Endothelial cell of umbilical vein (primary cell): ENCODE data around the gene TRIM2. TPM values are rescaled to one million over a fixed set of nuclear protein-coding genes. Genes with fewer than 3 reads are reported as not detected.

ENCODE experiments used
- BruUV-seq: library from RNA; stranded (reverse); fragments of 400-500 nt; replicated peaks from 2 replicates; lab custom pipeline; 2021; lab: Mats Ljungman, UMichigan
- CTCF ChIA-PET: fragments of 300-600, 350-600 bp; sonication (Branson Sonifier 250); formaldehyde crosslinking; loops from one replicate; lab custom pipeline; 2021; ENCODE audit warnings: antibody characterized with exemption, inconsistent platforms; lab: Charles Lee
- POLR2A ChIA-PET: fragments of 300-600, 350-600 bp; sonication (Branson Sonifier 250); formaldehyde crosslinking; loops from one replicate; lab custom pipeline; 2021; ENCODE audit warnings: antibody characterized with exemption, inconsistent platforms; lab: Charles Lee
- DNase-seq: peaks from one replicate; pipeline ENCODE4 v3.0.0-alpha.2; 2011; ENCODE audit warnings: low read depth, low spot score
- FAIRE-seq: peaks from 2 replicates; lab custom pipeline; 2011; peaks lifted over from hg19 to GRCh38; lab: Jason Lieb, UNC
- H2AFZ ChIP-seq: 2 replicates; pipeline ENCODE4 v1.6.0; 2012; ENCODE audit warnings: low read depth, low read length, control low read depth, inconsistent platforms
- H3K27ac ChIP-seq: 2 replicates; pipeline ENCODE4 v1.5.1; 2011; ENCODE audit warnings: low read depth, mild to moderate bottlenecking, control low read depth, low read length, moderate library complexity; ENCODE audit not compliant: insufficient read depth
- H3K27me3 ChIP-seq, 2 experiments: 2 replicates each; pipeline versions ENCODE4 v1.6.0 to v1.6.1; 2011; ENCODE audit warnings: low read length in 2 of 2, mixed read lengths in 1 of 2; ENCODE audit not compliant: control insufficient read depth in 2 of 2, insufficient read depth in 2 of 2
- H3K36me3 ChIP-seq, 2 experiments: 2 replicates in 1 of 2; 3 replicates in 1 of 2; pipeline ENCODE4 v1.5.1; 2011; ENCODE audit warnings: low read length in 2 of 2, mild to moderate bottlenecking in 1 of 2, moderate library complexity in 1 of 2; ENCODE audit not compliant: control insufficient read depth in 2 of 2, insufficient read depth in 2 of 2; ENCODE audit errors: extremely low read depth in 1 of 2
- H3K4me1 ChIP-seq: 3 replicates; pipeline ENCODE4 v1.5.1; 2011; ENCODE audit warnings: mild to moderate bottlenecking, low read length; ENCODE audit not compliant: control insufficient read depth, insufficient read depth; ENCODE audit errors: extremely low read depth
- H3K4me2 ChIP-seq: 2 replicates; pipeline ENCODE4 v1.6.1; 2011; ENCODE audit warnings: low read length, control low read depth, mixed read lengths; ENCODE audit not compliant: insufficient read depth
- H3K4me3 ChIP-seq, 3 experiments: fragments of 200-600 bp in 1 of 3; sonication (generic), shearing (Covaris generic) in 1 of 3; replicated peaks in 1 of 3; 2 replicates each; pipeline ENCODE4 v1.5.1; 2011 to 2016; ENCODE audit warnings: control low read depth in 3 of 3, low read length in 3 of 3, mild to moderate bottlenecking in 2 of 3, inconsistent platforms in 1 of 3, low read depth in 1 of 3, moderate library complexity in 1 of 3; ENCODE audit not compliant: insufficient read depth in 1 of 3
- H3K79me2 ChIP-seq: 2 replicates; pipeline ENCODE4 v1.6.0; 2012; ENCODE audit warnings: low read length, inconsistent platforms; ENCODE audit not compliant: control insufficient read depth, insufficient read depth
- H3K9ac ChIP-seq: replicated peaks from 2 replicates; pipeline ENCODE3; 2011; ENCODE audit warnings: low read length, control low read depth; ENCODE audit not compliant: insufficient read depth; ENCODE audit errors: extremely low read depth
- H3K9me1 ChIP-seq: replicated peaks from 3 replicates; pipeline ENCODE4 v1.6.0; 2011; ENCODE audit warnings: mild to moderate bottlenecking, low read length; ENCODE audit not compliant: control insufficient read depth, insufficient read depth; ENCODE audit errors: extremely low read depth
- H3K9me3 ChIP-seq: replicated peaks from 2 replicates; pipeline ENCODE4 v1.5.1; 2012; ENCODE audit warnings: low read length, inconsistent platforms; ENCODE audit not compliant: control insufficient read depth, insufficient read depth
- H4K20me1 ChIP-seq: replicated peaks from 2 replicates; pipeline ENCODE3; 2011; ENCODE audit warnings: mild to moderate bottlenecking, low read length; ENCODE audit not compliant: control insufficient read depth, insufficient read depth; ENCODE audit errors: extremely low read depth
- EZH2 ChIP-seq: IDR thresholded peaks from 2 replicates; pipeline ENCODE4 v1.6.1; 2012; ENCODE audit warnings: borderline replicate concordance, low read depth, mild to moderate bottlenecking, moderate library complexity, low read length, inconsistent platforms; ENCODE audit not compliant: severe bottlenecking
- FOS ChIP-seq: IDR thresholded peaks from 2 replicates; pipeline ENCODE4 v1.6.1; 2011; ENCODE audit warnings: mild to moderate bottlenecking, low read length, moderate library complexity, borderline replicate concordance; ENCODE audit not compliant: insufficient read depth
- JUN ChIP-seq: IDR thresholded peaks from 2 replicates; pipeline ENCODE4 v1.6.1; 2011; ENCODE audit warnings: borderline replicate concordance, low read depth; ENCODE audit not compliant: insufficient read length, insufficient read depth
- MAX ChIP-seq: IDR thresholded peaks from 2 replicates; pipeline ENCODE4 v1.6.1; 2011; ENCODE audit not compliant: insufficient read depth, insufficient read length
- MYC ChIP-seq: IDR thresholded peaks from one replicate; pipeline ENCODE4 v1.6.1; 2011; ENCODE audit warnings: mild to moderate bottlenecking, low read depth, low read length
- POLR2A ChIP-seq: IDR thresholded peaks from 2 replicates; pipeline ENCODE4 v1.6.1; 2012; ENCODE audit warnings: low read depth, mild to moderate bottlenecking, control low read depth, low read length
- dilution Hi-C: fragments of 300-500 bp; cut with MboI; formaldehyde crosslinking; loops from one replicate; pipeline ENCODE4 v1.15.0; 2019; ENCODE audit warnings: low sequenced_read_pairs; ENCODE audit not compliant: extremely low pct_ligation_motif_present
- intact Hi-C: fragments of 100-400 bp; cut with micrococcal nuclease; formaldehyde crosslinking; loops from one replicate; pipeline ENCODE4 v1.10.0; 2022
- polyA plus RNA-seq, 4 experiments: library from polyadenylated mRNA; depleted of rRNA in 3 of 4; stranded (reverse) in 3 of 4; unstranded in 1 of 4; fragments of >200 nt; gene quantifications; 2 replicates each; pipeline versions ENCODE4 v1.2.1 to v1.2.3, GENCODE V29; 2011 to 2012; ENCODE audit warnings: missing spikeins in 1 of 4
- total RNA-seq: library from RNA; stranded (reverse); gene quantifications from 2 replicates; pipeline ENCODE4 v1.2.3, GENCODE V29; 2021

Gene TRIM2
- total and polyA plus RNA-seq, 2 donors (not counting 3 experiments of a cell fraction or from before 2014, with no cell fraction given), result 6.8 to 19.7 TPM

- Histone ChIP-seq H3K4me3 (no peak overlapping the region), H3K36me3 (no peaks in the 10 kb centered on the region), H3K4me1 (no peaks in the 10 kb centered on the region), H2AFZ (no peak overlapping the region), H3K4me2 (no peak overlapping the region), H3K9me1 (no peaks in the 10 kb centered on the region), H3K27ac (no peak overlapping the region), H3K27me3 (no peaks in the 10 kb centered on the region), H3K79me2 (no peaks in the 10 kb centered on the region), H3K9ac (no peak overlapping the region), H4K20me1 (no peaks in the 10 kb centered on the region), H3K9me3 (no peaks in the 10 kb centered on the region)
- TF ChIP-seq POLR2A (no peak), MAX (no peak), MYC (no peak), EZH2 (no peak), FOS (no peak), JUN (no peak)
- ChIA-PET CTCF (interaction anchor here (1.1 kb wide), 1 partner anchor 11 kb away, joined by 4 read pairs; no protein-coding TSS in a partner anchor), POLR2A (no interaction called here)
- DNase-seq (no peak), FAIRE-seq (no peak)
- dilution Hi-C loops, result no loop called here
- intact Hi-C loops, result no loop called here
- no TSS peak for BruUV-seq
Observed at GRCh38 chr4:153274967-153275366, 70.7 kb downstream of the TRIM2 start.

- Histone ChIP-seq H3K9me1 (no peaks in the 10 kb centered on the region), H3K36me3 (no peaks in the 10 kb centered on the region), H3K9ac (no peak overlapping the region), H3K4me3 (no peak overlapping the region), H3K9me3 (no peaks in the 10 kb centered on the region), H3K27me3 (no peaks in the 10 kb centered on the region), H2AFZ (no peak overlapping the region), H3K27ac (no peak overlapping the region), H3K4me2 (no peak overlapping the region), H3K79me2 (no peaks in the 10 kb centered on the region), H4K20me1 (no peaks in the 10 kb centered on the region), H3K4me1 (no peaks in the 10 kb centered on the region)
- TF ChIP-seq FOS, result no peak
- no peak for FAIRE-seq
- no peak for DNase-seq
- dilution Hi-C loops, result no loop called here
- intact Hi-C loops, result no loop called here
- CTCF ChIA-PET, result interaction anchor here (1.1 to 2.0 kb wide), 3 partner anchors 11 to 133 kb away, joined by 3 to 6 read pairs (median 4); no protein-coding TSS in a partner anchor
- BruUV-seq, result no TSS peak
- POLR2A ChIA-PET, result no interaction called here
Observed at GRCh38 chr4:153275380-153276276, 71.4 kb downstream of the TRIM2 start.
